Lower leg skin (tissue), 4 donors: ENCODE measurements around the gene DNAH8. TPM values are rescaled to one million over a fixed set of nuclear protein-coding genes. Genes with fewer than 3 reads are reported as not detected.

Experiments used
- DNase-seq, 2 donors: peaks; one replicate each; pipeline ENCODE4 v3.0.0-alpha.2; 2019; ENCODE audit warnings: low spot score in 2 of 2
- H3K4me3 ChIP-seq: fragments of 200-600 bp; sonication (generic); 2 replicates; pipeline ENCODE4 v1.5.1; 2017; ENCODE audit warnings: mild to moderate bottlenecking, low read depth; ENCODE audit not compliant: poor library complexity, severe bottlenecking
- POLR2A ChIP-seq, 2 donors: fragments of 450-650 bp; IDR thresholded peaks; one replicate each; pipeline ENCODE4 v1.6.1; 2016 to 2017; ENCODE audit warnings: antibody characterized with exemption in 2 of 2, mild to moderate bottlenecking in 1 of 2, moderate library complexity in 1 of 2
- WGBS, 2 donors: methylation state at CpG; one replicate each; pipeline ENCODE4 v1.1.5; 2018; 5-methylcytosine and 5-hydroxymethylcytosine counted together
- intact Hi-C: fragments of 100-400 bp; cut with DNase I; formaldehyde crosslinking; loops from one replicate; pipeline ENCODE4 v1.15.0; 2023; ENCODE audit warnings: low total_unique reads
- total RNA-seq, 4 donors: library from RNA; depleted of rRNA; stranded (reverse); fragments of >200 nt; gene quantifications; one replicate each; pipeline ENCODE4 v1.1.0, GENCODE V29; 2016
- TF ChIP-seq, protein P1 (sequence below), 3 donors: fragments of 450-650 bp; IDR thresholded peaks; one replicate each; pipeline ENCODE4 v1.5.1; 2016; ENCODE audit warnings: antibody characterized with exemption in 3 of 3, mild to moderate bottlenecking in 3 of 3, moderate library complexity in 2 of 3

DNAH8 gene
- total RNA-seq, 4 donors from 2014 or later: 0.02 to 0.19 (median 0.08) TPM

DNA sequence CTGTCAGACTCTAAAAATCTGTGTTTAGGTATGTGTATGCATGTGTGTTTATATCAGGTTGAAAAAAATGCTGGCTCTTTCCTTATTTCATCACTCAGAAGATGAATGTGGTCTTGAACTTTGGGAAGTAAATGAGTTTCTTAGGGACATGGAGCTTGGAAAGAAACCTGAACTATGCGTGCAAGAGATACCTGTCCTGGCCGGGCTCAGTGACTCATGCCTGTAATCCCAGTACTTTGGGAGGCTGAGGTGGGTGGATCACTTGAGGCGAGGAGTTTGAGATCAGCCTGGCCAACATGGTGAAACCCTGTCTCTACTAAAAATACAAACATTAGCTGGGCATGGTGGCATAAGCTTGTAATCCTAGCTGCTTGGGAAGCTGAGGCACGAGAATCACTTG lies 329.1 kb downstream of the DNAH8 start:
- 63 to 80% methylated on average over 4 of the region's 4 CpGs for WGBS, 2 donors
- no peak for DNase-seq
- TF ChIP-seq POLR2A (IDR thresholded peaks at IDR 0.05): no peak
- TF ChIP-seq, protein P1, sequence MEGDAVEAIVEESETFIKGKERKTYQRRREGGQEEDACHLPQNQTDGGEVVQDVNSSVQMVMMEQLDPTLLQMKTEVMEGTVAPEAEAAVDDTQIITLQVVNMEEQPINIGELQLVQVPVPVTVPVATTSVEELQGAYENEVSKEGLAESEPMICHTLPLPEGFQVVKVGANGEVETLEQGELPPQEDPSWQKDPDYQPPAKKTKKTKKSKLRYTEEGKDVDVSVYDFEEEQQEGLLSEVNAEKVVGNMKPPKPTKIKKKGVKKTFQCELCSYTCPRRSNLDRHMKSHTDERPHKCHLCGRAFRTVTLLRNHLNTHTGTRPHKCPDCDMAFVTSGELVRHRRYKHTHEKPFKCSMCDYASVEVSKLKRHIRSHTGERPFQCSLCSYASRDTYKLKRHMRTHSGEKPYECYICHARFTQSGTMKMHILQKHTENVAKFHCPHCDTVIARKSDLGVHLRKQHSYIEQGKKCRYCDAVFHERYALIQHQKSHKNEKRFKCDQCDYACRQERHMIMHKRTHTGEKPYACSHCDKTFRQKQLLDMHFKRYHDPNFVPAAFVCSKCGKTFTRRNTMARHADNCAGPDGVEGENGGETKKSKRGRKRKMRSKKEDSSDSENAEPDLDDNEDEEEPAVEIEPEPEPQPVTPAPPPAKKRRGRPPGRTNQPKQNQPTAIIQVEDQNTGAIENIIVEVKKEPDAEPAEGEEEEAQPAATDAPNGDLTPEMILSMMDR (IDR thresholded peaks at IDR 0.05): no peak
- H3K4me3 ChIP-seq: no peak overlapping the region
- intact Hi-C loops: no loop called here

DNA sequence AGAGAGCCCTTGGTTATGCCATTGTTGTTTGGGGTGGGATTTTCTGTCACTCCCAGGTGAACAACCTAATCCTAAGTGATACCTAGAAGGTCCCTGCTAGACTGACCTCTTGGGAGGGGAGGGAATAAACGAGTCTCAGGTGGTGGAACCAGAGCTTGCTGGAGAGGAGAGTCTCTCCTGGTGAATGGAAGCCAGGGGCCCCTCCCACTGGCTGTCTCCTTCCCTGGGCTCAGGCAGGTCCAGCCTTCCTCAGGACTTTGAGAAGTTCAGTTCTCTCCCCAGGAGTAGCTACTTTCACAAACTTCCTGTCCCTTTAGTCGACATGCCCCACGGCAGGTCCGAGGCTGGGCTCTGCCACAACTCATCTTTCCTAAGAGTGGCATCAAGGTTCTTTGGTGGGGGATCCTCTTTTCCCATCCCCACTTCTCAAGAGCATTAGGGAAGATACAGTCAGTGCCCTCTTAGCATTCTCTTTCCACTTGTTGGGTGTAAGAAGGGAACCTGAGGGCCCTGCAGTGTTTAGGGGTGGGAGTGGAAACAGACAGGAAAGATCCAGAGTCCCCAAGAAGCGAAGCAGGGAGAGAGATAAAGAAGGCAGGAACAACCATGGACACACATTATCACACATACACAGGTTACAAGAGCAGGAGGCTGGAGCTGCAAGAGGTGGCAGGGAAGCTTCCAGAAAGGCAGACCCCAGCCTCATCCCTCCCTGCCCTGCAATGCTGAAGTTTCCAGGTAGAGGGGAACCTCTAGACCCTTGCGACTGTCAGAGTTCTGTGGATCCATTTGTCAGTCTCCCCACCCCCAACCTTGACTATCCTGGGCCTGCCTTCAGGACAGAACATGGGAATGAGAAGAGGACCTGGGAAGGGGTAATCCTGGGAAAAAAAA lies 332.6 kb downstream of the DNAH8 start:
- intact Hi-C loops: no loop called here
- peak in 1 of 2 donors; percentile 67 for DNase-seq
- TF ChIP-seq, protein P1 (IDR thresholded peaks at IDR 0.05): no peak
- no peak for TF ChIP-seq POLR2A (IDR thresholded peaks at IDR 0.05)
- 70 to 79% methylated on average over 6 of the region's 6 CpGs for WGBS, 2 donors
- H3K4me3 ChIP-seq: no peak overlapping the region

- intact Hi-C loops: no loop called here
- 7 to 9% methylated on average over 26 to 34 of the region's 74 CpGs for WGBS, 2 donors
- no peak for TF ChIP-seq POLR2A (IDR thresholded peaks at IDR 0.05)
- TF ChIP-seq, protein P1 (IDR thresholded peaks at IDR 0.05): no peak
- DNase-seq: peak in 1 of 2 donors; percentile 84
- no peak within 1 kb of the TSS for H3K4me3 ChIP-seq
Measured at GRCh38 chr6:39048481-39049399, 333.6 kb downstream of the DNAH8 start, which contains the start of gene GLP1R. Gene GLP1R, plus strand, starts transcription at chr6:39048781. Its CDS starts 60 bp downstream, at chr6:39048841.

DNA sequence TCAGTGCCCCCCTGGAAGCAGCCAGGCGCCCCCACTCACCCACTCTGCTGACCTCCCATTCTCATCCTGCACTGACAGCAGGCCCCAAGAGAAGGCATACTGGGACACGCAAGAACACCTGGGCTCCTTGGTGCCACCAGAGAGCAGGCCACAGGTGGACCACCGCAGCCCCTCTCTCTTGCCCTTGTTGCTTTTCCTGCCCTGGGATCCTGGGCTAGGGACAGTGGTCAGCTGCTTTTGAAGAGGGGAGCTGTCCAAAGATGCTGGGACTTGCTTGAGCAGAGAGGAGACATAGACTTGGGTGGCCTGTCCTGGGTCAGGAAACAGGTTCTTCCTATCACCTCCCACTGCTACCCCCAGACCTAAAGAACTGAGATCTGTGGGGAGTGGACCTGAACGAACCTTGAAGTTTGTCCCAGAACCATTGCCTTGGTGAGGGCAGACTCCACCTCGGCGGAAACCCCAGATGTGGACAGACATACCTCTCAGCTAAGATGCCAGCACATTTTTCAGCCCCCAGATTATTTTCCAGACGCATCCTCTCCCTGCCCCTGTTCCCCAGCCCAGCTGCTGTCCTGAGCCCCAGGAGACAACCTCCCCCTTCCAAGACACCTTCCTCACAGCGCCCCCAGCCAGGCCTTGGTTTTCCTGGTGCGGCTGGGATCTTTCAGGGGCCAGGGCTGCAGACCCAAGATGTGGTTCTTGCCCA lies 334.6 kb downstream of the DNAH8 start:
- 82 to 83% methylated on average over 9 of the region's 9 CpGs for WGBS, 2 donors
- H3K4me3 ChIP-seq: no peak overlapping the region
- peak in 1 of 2 donors; percentile 83 for DNase-seq
- intact Hi-C loops: no loop called here
- no peak for TF ChIP-seq POLR2A (IDR thresholded peaks at IDR 0.05)
- TF ChIP-seq, protein P1 (IDR thresholded peaks at IDR 0.05): no peak

DNA sequence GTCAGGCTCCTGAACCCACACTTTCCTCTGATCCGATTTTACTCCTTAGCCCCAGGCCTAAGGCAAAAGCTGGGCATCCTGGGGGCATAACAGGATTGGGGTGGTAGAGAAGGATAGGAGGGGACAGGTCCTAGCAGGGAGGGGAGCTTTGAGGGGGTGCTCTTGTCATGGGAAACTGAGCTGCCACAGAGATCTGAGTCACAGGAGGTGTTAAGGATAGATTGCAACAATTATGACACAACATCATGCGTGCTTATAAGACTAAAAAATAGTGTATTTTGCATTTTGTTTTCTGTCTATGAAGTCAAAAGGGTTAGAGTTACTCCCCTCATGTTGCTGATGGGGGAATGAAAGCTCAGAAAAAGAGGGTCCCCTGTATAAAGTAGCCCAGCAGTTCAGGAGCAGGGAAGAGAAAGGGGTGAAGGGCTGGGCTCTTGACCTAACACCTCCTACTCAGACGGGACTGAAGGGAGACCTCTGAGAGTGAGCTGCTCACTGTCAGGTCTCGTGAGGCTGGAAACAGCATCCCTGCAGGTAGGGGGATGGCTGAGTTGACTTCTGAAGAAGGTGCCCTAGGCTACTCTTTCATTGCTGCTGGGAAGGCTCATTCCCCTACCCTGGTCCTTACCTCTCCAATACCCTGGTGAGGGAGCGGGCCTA lies 335.5 kb downstream of the DNAH8 start:
- WGBS, 2 donors: 78 to 83% methylated on average over 5 of the region's 5 CpGs
- DNase-seq: peak in 1 of 2 donors; percentile 31
- TF ChIP-seq, protein P1 (IDR thresholded peaks at IDR 0.05): no peak
- no peak for TF ChIP-seq POLR2A (IDR thresholded peaks at IDR 0.05)
- intact Hi-C loops: no loop called here
- no peak overlapping the region for H3K4me3 ChIP-seq
